ENCODE data around the gene CRYBG1.

DNA sequence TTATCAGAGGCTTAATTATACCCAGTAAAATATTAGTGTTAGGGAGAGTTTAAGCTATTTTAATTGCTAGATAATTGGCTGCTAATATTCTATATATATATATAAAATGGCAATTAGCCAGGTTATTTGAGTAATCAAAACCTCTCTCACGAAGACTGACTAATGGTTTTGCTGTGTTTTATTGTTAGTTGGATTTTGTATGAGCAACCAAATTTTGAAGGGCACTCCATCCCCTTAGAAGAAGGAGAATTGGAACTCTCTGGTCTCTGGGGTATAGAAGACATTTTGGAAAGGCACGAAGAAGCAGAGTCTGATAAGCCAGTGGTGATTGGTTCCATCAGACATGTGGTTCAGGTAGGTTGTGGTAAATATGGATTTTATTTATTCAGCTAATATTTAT, 166.6 kb downstream of the CRYBG1 start:
- TF ChIP-seq, protein P1, sequence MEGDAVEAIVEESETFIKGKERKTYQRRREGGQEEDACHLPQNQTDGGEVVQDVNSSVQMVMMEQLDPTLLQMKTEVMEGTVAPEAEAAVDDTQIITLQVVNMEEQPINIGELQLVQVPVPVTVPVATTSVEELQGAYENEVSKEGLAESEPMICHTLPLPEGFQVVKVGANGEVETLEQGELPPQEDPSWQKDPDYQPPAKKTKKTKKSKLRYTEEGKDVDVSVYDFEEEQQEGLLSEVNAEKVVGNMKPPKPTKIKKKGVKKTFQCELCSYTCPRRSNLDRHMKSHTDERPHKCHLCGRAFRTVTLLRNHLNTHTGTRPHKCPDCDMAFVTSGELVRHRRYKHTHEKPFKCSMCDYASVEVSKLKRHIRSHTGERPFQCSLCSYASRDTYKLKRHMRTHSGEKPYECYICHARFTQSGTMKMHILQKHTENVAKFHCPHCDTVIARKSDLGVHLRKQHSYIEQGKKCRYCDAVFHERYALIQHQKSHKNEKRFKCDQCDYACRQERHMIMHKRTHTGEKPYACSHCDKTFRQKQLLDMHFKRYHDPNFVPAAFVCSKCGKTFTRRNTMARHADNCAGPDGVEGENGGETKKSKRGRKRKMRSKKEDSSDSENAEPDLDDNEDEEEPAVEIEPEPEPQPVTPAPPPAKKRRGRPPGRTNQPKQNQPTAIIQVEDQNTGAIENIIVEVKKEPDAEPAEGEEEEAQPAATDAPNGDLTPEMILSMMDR (IDR thresholded peaks at IDR 0.05) = no peak
- no peak for TF ChIP-seq POLR2A (IDR thresholded peaks at IDR 0.05)

Data from body of pancreas (tissue), 4 donors.